PFSK-1 (cell line): Measurements from ENCODE around the gene GFRAL.

Experiments used
- POLR2AphosphoS5 ChIP-seq: IDR thresholded peaks from 2 replicates; pipeline ENCODE4 v1.6.1; 2012; ENCODE audit warnings: low read depth, mild to moderate bottlenecking, control low read depth, low read length, moderate library complexity
- TAF1 ChIP-seq: IDR thresholded peaks from 2 replicates; pipeline ENCODE4 v1.6.1; 2012; ENCODE audit warnings: low read length, control low read depth, borderline replicate concordance; ENCODE audit not compliant: insufficient read depth
- TF ChIP-seq, protein P1 (sequence below), 2 experiments: IDR thresholded peaks; 2 replicates each; pipeline versions ENCODE4 v1.6.1 to v1.8.0; 2011 to 2012; ENCODE audit warnings: low read depth in 2 of 2, low read length in 2 of 2, control low read depth in 1 of 2, inconsistent platforms in 1 of 2, mild to moderate bottlenecking in 1 of 2, moderate library complexity in 1 of 2; ENCODE audit not compliant: insufficient read depth in 1 of 2

DNA sequence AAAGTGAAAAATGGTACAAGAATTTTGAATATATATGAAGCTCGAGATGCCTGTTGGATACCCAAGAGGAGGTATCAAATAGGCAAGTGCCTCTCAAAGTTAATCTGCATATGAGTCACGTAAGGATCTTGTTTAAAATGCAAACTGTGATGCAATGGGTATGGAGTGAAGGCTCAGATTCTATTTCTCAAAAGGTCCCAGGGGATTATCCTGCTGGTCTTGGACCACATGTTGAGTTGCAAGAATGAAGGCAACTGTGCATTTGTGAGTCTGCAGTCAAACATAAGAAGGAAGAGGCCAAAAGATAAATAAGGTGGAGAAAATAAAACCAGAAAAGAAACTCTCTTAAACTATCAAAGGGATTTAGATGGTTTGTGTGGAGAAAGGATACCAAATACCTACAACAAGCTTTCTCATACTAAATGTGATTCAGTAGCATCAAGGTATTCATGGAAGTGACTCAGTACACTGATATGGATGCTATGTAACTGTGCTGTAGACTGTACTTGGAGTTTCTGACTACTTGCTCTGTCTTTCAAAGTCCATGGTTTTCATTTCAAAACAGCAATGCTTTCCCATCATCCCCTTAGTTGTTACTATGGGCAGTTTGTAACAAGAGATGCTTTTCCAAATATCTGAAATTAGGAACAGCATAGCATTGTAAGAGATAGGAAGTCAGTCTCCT is 106.3 kb downstream of the GFRAL start:
- TF ChIP-seq TAF1, result no peak
- TF ChIP-seq, protein P1, sequence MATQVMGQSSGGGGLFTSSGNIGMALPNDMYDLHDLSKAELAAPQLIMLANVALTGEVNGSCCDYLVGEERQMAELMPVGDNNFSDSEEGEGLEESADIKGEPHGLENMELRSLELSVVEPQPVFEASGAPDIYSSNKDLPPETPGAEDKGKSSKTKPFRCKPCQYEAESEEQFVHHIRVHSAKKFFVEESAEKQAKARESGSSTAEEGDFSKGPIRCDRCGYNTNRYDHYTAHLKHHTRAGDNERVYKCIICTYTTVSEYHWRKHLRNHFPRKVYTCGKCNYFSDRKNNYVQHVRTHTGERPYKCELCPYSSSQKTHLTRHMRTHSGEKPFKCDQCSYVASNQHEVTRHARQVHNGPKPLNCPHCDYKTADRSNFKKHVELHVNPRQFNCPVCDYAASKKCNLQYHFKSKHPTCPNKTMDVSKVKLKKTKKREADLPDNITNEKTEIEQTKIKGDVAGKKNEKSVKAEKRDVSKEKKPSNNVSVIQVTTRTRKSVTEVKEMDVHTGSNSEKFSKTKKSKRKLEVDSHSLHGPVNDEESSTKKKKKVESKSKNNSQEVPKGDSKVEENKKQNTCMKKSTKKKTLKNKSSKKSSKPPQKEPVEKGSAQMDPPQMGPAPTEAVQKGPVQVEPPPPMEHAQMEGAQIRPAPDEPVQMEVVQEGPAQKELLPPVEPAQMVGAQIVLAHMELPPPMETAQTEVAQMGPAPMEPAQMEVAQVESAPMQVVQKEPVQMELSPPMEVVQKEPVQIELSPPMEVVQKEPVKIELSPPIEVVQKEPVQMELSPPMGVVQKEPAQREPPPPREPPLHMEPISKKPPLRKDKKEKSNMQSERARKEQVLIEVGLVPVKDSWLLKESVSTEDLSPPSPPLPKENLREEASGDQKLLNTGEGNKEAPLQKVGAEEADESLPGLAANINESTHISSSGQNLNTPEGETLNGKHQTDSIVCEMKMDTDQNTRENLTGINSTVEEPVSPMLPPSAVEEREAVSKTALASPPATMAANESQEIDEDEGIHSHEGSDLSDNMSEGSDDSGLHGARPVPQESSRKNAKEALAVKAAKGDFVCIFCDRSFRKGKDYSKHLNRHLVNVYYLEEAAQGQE (IDR thresholded peaks at IDR 0.05; ENCODE audit: insufficient read depth in 1 of 2, low read depth in 2 of 2, low read length in 2 of 2), result no peak
- no peak for TF ChIP-seq POLR2AphosphoS5
